Memory B cell (primary cell): ENCODE measurements around the gene CPNE2.
A peak's percentile ranks its signal among the peaks of the same experiment; 100 is the strongest.

Source experiments
- ATAC-seq: fragments of 150-1000 bp; cut with Tn5 transposase; 2 replicates; pipeline ENCODE4 v1.10.0; 2021; ENCODE audit warnings: low read depth, mild to moderate bottlenecking, moderate library complexity
- DNase-seq, 2 donors: peaks; one replicate each; pipeline ENCODE4 v3.0.0; 2022; ENCODE audit warnings: low spot score in 2 of 2
- H3K27ac Mint-ChIP-seq: one replicate; pipeline ENCODE4 v1.8.0; 2022; ENCODE audit warnings: mild to moderate bottlenecking, moderate library complexity, mixed read lengths
- H3K27me3 Mint-ChIP-seq: one replicate; pipeline ENCODE4 v1.8.0; 2022; ENCODE audit warnings: mixed read lengths
- H3K36me3 Mint-ChIP-seq: one replicate; pipeline ENCODE4 v1.8.0; 2022; ENCODE audit warnings: mild to moderate bottlenecking, mixed read lengths
- H3K4me1 Mint-ChIP-seq: one replicate; pipeline ENCODE4 v1.8.0; 2022; ENCODE audit warnings: mixed read lengths
- H3K4me3 Mint-ChIP-seq: one replicate; pipeline ENCODE4 v1.8.0; 2022; ENCODE audit warnings: mild to moderate bottlenecking, moderate library complexity, mixed read lengths
- H3K9me3 Mint-ChIP-seq: one replicate; pipeline ENCODE4 v1.8.0; 2022; ENCODE audit warnings: mixed read lengths

CPNE2 gene

GRCh38 chr16:57113042-57113453 lies 20.7 kb downstream of the CPNE2 start:
- no peak overlapping the region for H3K27ac Mint-ChIP-seq
- DNase-seq (no peak), ATAC-seq (no peak)
- no peaks in the 10 kb centered on the region for H3K36me3 Mint-ChIP-seq
- no peaks in the 10 kb centered on the region for H3K9me3 Mint-ChIP-seq
- H3K4me1 Mint-ChIP-seq: peaks cover 3% of the 10 kb centered on the region
- no peak overlapping the region for H3K4me3 Mint-ChIP-seq
- peaks cover 4% of the 10 kb centered on the region for H3K27me3 Mint-ChIP-seq

GRCh38 chr16:57113664-57114063 lies 21.3 kb downstream of the CPNE2 start:
- no peak for ATAC-seq
- Mint-ChIP-seq H3K36me3 (no peaks in the 10 kb centered on the region), H3K27ac (no peak overlapping the region)

GRCh38 chr16:57115168-57115513 lies 22.8 kb downstream of the CPNE2 start:
- DNase-seq (no peak), ATAC-seq (no peak)
- Mint-ChIP-seq H3K4me1 (peaks cover 5% of the 10 kb centered on the region), H3K27ac (no peak overlapping the region), H3K27me3 (peaks cover 4% of the 10 kb centered on the region), H3K36me3 (no peaks in the 10 kb centered on the region), H3K9me3 (no peaks in the 10 kb centered on the region), H3K4me3 (no peak overlapping the region)

More at GRCh38 chr16:57113664-57114063, 21.3 kb downstream of the CPNE2 start:
- DNase-seq: no peak
- H3K4me1 Mint-ChIP-seq: peaks cover 3% of the 10 kb centered on the region
- H3K9me3 Mint-ChIP-seq: no peaks in the 10 kb centered on the region
- H3K4me3 Mint-ChIP-seq: no peak overlapping the region
- H3K27me3 Mint-ChIP-seq: peaks cover 4% of the 10 kb centered on the region

GRCh38 chr16:57115514-57116182 lies 23.3 kb downstream of the CPNE2 start:
- Mint-ChIP-seq H3K27me3 (peaks cover 3% of the 10 kb centered on the region), H3K4me3 (no peak overlapping the region), H3K27ac (no peak overlapping the region), H3K9me3 (no peaks in the 10 kb centered on the region), H3K36me3 (no peaks in the 10 kb centered on the region), H3K4me1 (peaks cover 5% of the 10 kb centered on the region)
- no peak for ATAC-seq
- no peak for DNase-seq

GRCh38 chr16:57118461-57119084 lies 26.2 kb downstream of the CPNE2 start:
- H3K27ac Mint-ChIP-seq: no peak overlapping the region
- no peaks in the 10 kb centered on the region for H3K9me3 Mint-ChIP-seq
- H3K27me3 Mint-ChIP-seq: peaks cover 3% of the 10 kb centered on the region
- DNase-seq (no peak), ATAC-seq (no peak)
- H3K36me3 Mint-ChIP-seq: no peaks in the 10 kb centered on the region
- H3K4me3 Mint-ChIP-seq: no peak overlapping the region
- H3K4me1 Mint-ChIP-seq: peaks cover 5% of the 10 kb centered on the region

GRCh38 chr16:57123216-57123973 lies 31.0 kb downstream of the CPNE2 start:
- ATAC-seq (no peak), DNase-seq (no peak)
- no peak overlapping the region for H3K4me3 Mint-ChIP-seq
- no peaks in the 10 kb centered on the region for H3K27me3 Mint-ChIP-seq
- no peaks in the 10 kb centered on the region for H3K36me3 Mint-ChIP-seq
- H3K27ac Mint-ChIP-seq: no peak overlapping the region
- H3K4me1 Mint-ChIP-seq: peaks cover 7% of the 10 kb centered on the region
- H3K9me3 Mint-ChIP-seq: no peaks in the 10 kb centered on the region

- Mint-ChIP-seq H3K9me3 (no peaks in the 10 kb centered on the region), H3K4me3 (no peak overlapping the region)
- no peak for ATAC-seq
These were observed 31.7 kb downstream of the CPNE2 start for GRCh38 chr16:57123974-57124674.

GRCh38 chr16:57125376-57125775 lies 33.0 kb downstream of the CPNE2 start:
- no peaks in the 10 kb centered on the region for H3K9me3 Mint-ChIP-seq
- no peak for DNase-seq
- no peak for ATAC-seq
- H3K27me3 Mint-ChIP-seq: no peaks in the 10 kb centered on the region
- no peaks in the 10 kb centered on the region for H3K36me3 Mint-ChIP-seq
- no peak overlapping the region for H3K4me3 Mint-ChIP-seq
- no peak overlapping the region for H3K27ac Mint-ChIP-seq
- H3K4me1 Mint-ChIP-seq: peaks cover 15% of the 10 kb centered on the region

More at GRCh38 chr16:57123974-57124674, 31.7 kb downstream of the CPNE2 start:
- no peak overlapping the region for H3K27ac Mint-ChIP-seq
- no peaks in the 10 kb centered on the region for H3K27me3 Mint-ChIP-seq
- DNase-seq: no peak
- H3K36me3 Mint-ChIP-seq: no peaks in the 10 kb centered on the region
- H3K4me1 Mint-ChIP-seq: peaks cover 14% of the 10 kb centered on the region

- DNase-seq (no peak), ATAC-seq (no peak)
- Mint-ChIP-seq H3K36me3 (no peaks in the 10 kb centered on the region), H3K9me3 (no peaks in the 10 kb centered on the region), H3K27ac (no peak overlapping the region), H3K27me3 (no peaks in the 10 kb centered on the region), H3K4me1 (peaks cover 18% of the 10 kb centered on the region), H3K4me3 (no peak overlapping the region)
These were observed 33.6 kb downstream of the CPNE2 start for GRCh38 chr16:57125969-57126368.

- Mint-ChIP-seq H3K4me1 (peaks cover 18% of the 10 kb centered on the region), H3K27ac (no peak overlapping the region), H3K9me3 (no peaks in the 10 kb centered on the region), H3K4me3 (no peak overlapping the region), H3K36me3 (no peaks in the 10 kb centered on the region), H3K27me3 (no peaks in the 10 kb centered on the region)
- ATAC-seq (peak; percentile 24), DNase-seq (no peak)
These were observed 34.0 kb downstream of the CPNE2 start for GRCh38 chr16:57126411-57126810.

- no peak overlapping the region for H3K4me3 Mint-ChIP-seq
- H3K27ac Mint-ChIP-seq: no peak overlapping the region
- H3K27me3 Mint-ChIP-seq: no peaks in the 10 kb centered on the region
- H3K9me3 Mint-ChIP-seq: no peaks in the 10 kb centered on the region
- no peak for DNase-seq
- H3K4me1 Mint-ChIP-seq: peaks cover 18% of the 10 kb centered on the region
- ATAC-seq: no peak
- no peaks in the 10 kb centered on the region for H3K36me3 Mint-ChIP-seq
These were observed 34.8 kb downstream of the CPNE2 start for GRCh38 chr16:57127037-57127763.

GRCh38 chr16:57127836-57128235 lies 35.5 kb downstream of the CPNE2 start:
- no peak overlapping the region for H3K4me3 Mint-ChIP-seq
- no peaks in the 10 kb centered on the region for H3K27me3 Mint-ChIP-seq
- no peaks in the 10 kb centered on the region for H3K36me3 Mint-ChIP-seq
- H3K9me3 Mint-ChIP-seq: no peaks in the 10 kb centered on the region
- peaks cover 20% of the 10 kb centered on the region for H3K4me1 Mint-ChIP-seq
- ATAC-seq (no peak), DNase-seq (no peak)
- H3K27ac Mint-ChIP-seq: peak overlapping the region; percentile 40

GRCh38 chr16:57128771-57129389 lies 36.5 kb downstream of the CPNE2 start:
- no peaks in the 10 kb centered on the region for H3K36me3 Mint-ChIP-seq
- H3K27ac Mint-ChIP-seq: peak overlapping the region; percentile 77
- H3K9me3 Mint-ChIP-seq: no peaks in the 10 kb centered on the region
- DNase-seq: no peak
- H3K4me1 Mint-ChIP-seq: peaks cover 19% of the 10 kb centered on the region
- peak; percentile 47 for ATAC-seq
- no peak overlapping the region for H3K4me3 Mint-ChIP-seq
- H3K27me3 Mint-ChIP-seq: no peaks in the 10 kb centered on the region
